Esophagus squamous epithelium (tissue), 5 donors: ENCODE measurements around the gene LDB2. TPM values are rescaled to one million over a fixed set of nuclear protein-coding genes. Genes with fewer than 3 reads are reported as not detected.

Experiments used
- DNase-seq: peaks from one replicate; lab custom pipeline; 2025; lab: John Stamatoyannopoulos, UW
- H3K27ac ChIP-seq, 4 donors: fragments of 200-600 bp; sonication (generic); one replicate each; pipeline ENCODE4 v1.5.1; 2016 to 2019; ENCODE audit warnings: mild to moderate bottlenecking in 1 of 4
- H3K27me3 ChIP-seq, 4 donors: fragments of 200-600 bp; sonication (generic); 1 replicate in 3 of 4; 2 replicates in 1 of 4; pipeline versions ENCODE4 v1.5.1 to v1.6.0; 2017 to 2021; ENCODE audit warnings: antibody characterized with exemption in 1 of 4
- H3K36me3 ChIP-seq, 3 donors: fragments of 200-600 bp; sonication (generic); one replicate each; pipeline ENCODE4 v1.5.1; 2016 to 2019
- H3K4me1 ChIP-seq, 3 donors: fragments of 200-600 bp; sonication (generic); one replicate each; pipeline ENCODE4 v1.5.1; 2017 to 2019
- H3K4me3 ChIP-seq, 4 donors: fragments of 200-600 bp; sonication (generic); 1 replicate in 3 of 4; 2 replicates in 1 of 4; pipeline ENCODE4 v1.5.1; 2016 to 2019; ENCODE audit warnings: mild to moderate bottlenecking in 2 of 4, moderate library complexity in 1 of 4
- H3K9me3 ChIP-seq, 3 donors: fragments of 200-600 bp; sonication (generic); one replicate each; pipeline ENCODE4 v1.5.1; 2016 to 2019
- CTCF ChIP-seq, 6 experiments: fragments of 450-650 bp in 4 of 6; fragments of 200-600 bp in 2 of 6; sonication (generic) in 2 of 6; IDR thresholded peaks; one replicate each; pipeline ENCODE4 v1.5.1; 2016 to 2019; ENCODE audit warnings: antibody characterized with exemption in 6 of 6, mild to moderate bottlenecking in 4 of 6, moderate library complexity in 4 of 6
- POLR2A ChIP-seq, 4 donors: fragments of 450-650 bp; IDR thresholded peaks; one replicate each; pipeline ENCODE4 v1.6.1; 2017; ENCODE audit warnings: antibody characterized with exemption in 4 of 4, mild to moderate bottlenecking in 4 of 4, moderate library complexity in 3 of 4
- WGBS, 2 donors: methylation state at CpG; one replicate each; pipeline ENCODE4 v1.1.5; 2018; 5-methylcytosine and 5-hydroxymethylcytosine counted together
- intact Hi-C: fragments of 100-400 bp; cut with DNase I; formaldehyde crosslinking; loops from one replicate; pipeline ENCODE4 v1.15.0; 2022
- total RNA-seq, 4 donors: library from RNA; depleted of rRNA; stranded (reverse); fragments of >200 nt; gene quantifications; one replicate each; pipeline ENCODE4 v1.1.0, GENCODE V29; 2016
- donor health status: DM: yes; HTN: yes; CAD: no.

LDB2 gene
- total RNA-seq, 4 donors from 2014 or later, result 3.0 to 16.0 (median 5.9) TPM

GRCh38 chr4:16788868-16789267 lies 109.6 kb downstream of the LDB2 start:
- no peak for TF ChIP-seq POLR2A (IDR thresholded peaks at IDR 0.05)
- no peak for TF ChIP-seq CTCF (IDR thresholded peaks at IDR 0.05)
- WGBS, 2 donors, result 67 to 71% methylated on average over 3 of the region's 3 CpGs

DNA sequence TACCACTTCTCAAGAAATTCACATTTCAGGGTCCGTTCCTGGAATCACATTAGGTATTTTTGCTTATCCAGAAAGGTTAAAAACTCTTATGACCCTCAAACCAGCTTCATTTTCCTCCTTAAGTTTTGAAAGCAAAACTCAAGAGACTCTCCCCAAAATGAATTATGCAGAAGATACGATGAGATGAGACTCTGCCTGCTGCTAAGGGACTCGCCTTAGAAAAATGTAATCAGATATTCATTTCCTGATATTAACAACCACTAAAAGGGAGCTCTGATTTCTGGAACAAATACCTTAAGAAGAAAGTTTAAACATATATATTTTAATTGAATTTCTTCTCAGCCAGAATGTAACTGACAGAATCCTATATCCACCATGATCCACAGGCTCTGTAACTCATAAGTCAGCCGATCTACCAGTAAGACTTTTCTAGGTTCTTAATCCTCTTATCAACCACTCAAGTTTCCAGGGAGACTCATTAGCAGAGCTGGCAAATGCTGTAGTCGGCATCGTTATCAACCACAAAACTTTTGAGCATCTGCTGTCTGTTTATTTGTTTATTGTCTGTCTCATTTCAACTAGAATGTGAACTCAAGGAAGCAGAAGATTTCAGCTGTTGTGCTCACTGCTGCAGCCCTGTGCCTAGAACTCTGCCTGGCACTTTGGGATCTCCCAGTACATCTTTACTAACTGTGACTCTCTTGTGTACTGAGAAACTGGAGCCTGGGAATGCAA lies 112.5 kb downstream of the LDB2 start:
- intact Hi-C loops, result no loop called here
- H3K9me3 ChIP-seq, result no peaks in the 10 kb centered on the region
- DNase-seq, result no peak
- no peaks in the 10 kb centered on the region for H3K36me3 ChIP-seq
- H3K4me1 ChIP-seq, result no peaks in the 10 kb centered on the region
- H3K4me3 ChIP-seq, result no peak overlapping the region
- TF ChIP-seq CTCF (IDR thresholded peaks at IDR 0.05) (no peak), POLR2A (IDR thresholded peaks at IDR 0.05) (no peak)
- no peak overlapping the region for H3K27ac ChIP-seq
- 66 to 68% methylated on average over 6 of the region's 6 CpGs for whole genome bisulfite sequencing, 2 donors
- H3K27me3 ChIP-seq, result no peaks in the 10 kb centered on the region

More at GRCh38 chr4:16788868-16789267, 109.6 kb downstream of the LDB2 start:
- no peak overlapping the region for H3K27ac ChIP-seq
- no peaks in the 10 kb centered on the region for H3K27me3 ChIP-seq
- intact Hi-C loops, result no loop called here
- no peak for DNase-seq
- no peak overlapping the region for H3K4me3 ChIP-seq
- H3K9me3 ChIP-seq, result no peaks in the 10 kb centered on the region
- H3K36me3 ChIP-seq, result no peaks in the 10 kb centered on the region
- no peaks in the 10 kb centered on the region for H3K4me1 ChIP-seq

- H3K27me3 ChIP-seq, result peaks cover 0 to 2% (median 0%) of the 10 kb centered on the region in 4 donors
- H3K4me1 ChIP-seq, result no peaks in the 10 kb centered on the region
- H3K27ac ChIP-seq, result no peak overlapping the region
- no peaks in the 10 kb centered on the region for H3K9me3 ChIP-seq
- no peak overlapping the region for H3K4me3 ChIP-seq
- TF ChIP-seq POLR2A (IDR thresholded peaks at IDR 0.05), result no peak
- TF ChIP-seq CTCF (IDR thresholded peaks at IDR 0.05), result no peak
- H3K36me3 ChIP-seq, result no peaks in the 10 kb centered on the region
- no peak for DNase-seq
- intact Hi-C loops, result no loop called here
- 57 to 63% methylated on average over 4 of the region's 4 CpGs for WGBS, 2 donors
Observed at GRCh38 chr4:16783119-16783518, 115.3 kb downstream of the LDB2 start.

DNA sequence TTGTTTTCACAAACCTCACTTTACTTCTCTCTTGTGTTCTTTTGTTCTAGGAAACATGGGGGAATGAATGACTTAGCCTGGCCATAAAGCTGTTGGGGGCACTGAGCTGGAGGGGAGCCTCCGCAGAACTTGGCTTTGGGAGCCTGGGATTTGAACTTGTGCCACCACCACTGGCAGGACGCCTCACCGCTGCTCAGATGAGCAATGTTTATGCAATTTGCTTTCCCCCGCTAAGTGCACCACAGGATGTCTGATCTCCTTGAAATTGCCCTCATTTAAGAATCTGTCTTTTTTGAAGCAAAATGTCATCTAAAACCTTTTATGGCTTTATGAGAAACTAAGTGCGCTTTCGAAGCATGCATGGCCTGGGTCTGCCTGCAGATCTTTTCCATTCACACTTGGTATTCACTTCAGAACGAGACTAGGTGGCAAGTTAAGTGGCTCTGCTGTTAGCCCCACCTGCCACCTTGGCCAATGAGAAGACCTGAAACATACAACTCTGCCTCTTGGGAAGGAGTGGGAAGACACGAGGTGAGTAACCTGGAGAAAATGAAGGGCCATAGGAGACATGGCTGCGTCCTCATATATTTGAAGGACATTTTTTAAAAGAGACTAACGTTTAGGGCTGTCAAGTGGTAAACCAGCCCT lies 119.3 kb downstream of the LDB2 start:
- peaks cover 0 to 28% (median 0%) of the 10 kb centered on the region in 4 donors for H3K27me3 ChIP-seq
- no peaks in the 10 kb centered on the region for H3K9me3 ChIP-seq
- DNase-seq, result no peak
- no peaks in the 10 kb centered on the region for H3K4me1 ChIP-seq
- 61 to 77% methylated on average over 9 to 10 of the region's 10 CpGs for WGBS, 2 donors
- H3K4me3 ChIP-seq, result no peak overlapping the region
- intact Hi-C loops, result no loop called here
- H3K27ac ChIP-seq, result no peak overlapping the region
- H3K36me3 ChIP-seq, result no peaks in the 10 kb centered on the region
- no peak for TF ChIP-seq POLR2A (IDR thresholded peaks at IDR 0.05)
- TF ChIP-seq CTCF (IDR thresholded peaks at IDR 0.05), result no peak

GRCh38 chr4:16777726-16778125 lies 120.7 kb downstream of the LDB2 start:
- H3K9me3 ChIP-seq, result no peaks in the 10 kb centered on the region
- no peaks in the 10 kb centered on the region for H3K36me3 ChIP-seq
- no peak for TF ChIP-seq POLR2A (IDR thresholded peaks at IDR 0.05)
- no peak for TF ChIP-seq CTCF (IDR thresholded peaks at IDR 0.05)
- no peak for DNase-seq
- no peak overlapping the region for H3K27ac ChIP-seq
- 41 to 59% methylated on average over 3 of the region's 3 CpGs for whole genome bisulfite sequencing, 2 donors
- peaks cover 0 to 5% (median 1%) of the 10 kb centered on the region in 3 donors for H3K4me1 ChIP-seq
- no peak overlapping the region for H3K4me3 ChIP-seq
- peaks cover 0 to 33% (median 0%) of the 10 kb centered on the region in 4 donors for H3K27me3 ChIP-seq
- intact Hi-C loops, result no loop called here
